K562 (cell line): ENCODE results near the gene RGS13.

Experiments used
- KLF13 ChIP-seq: fragments of 450-650 bp; IDR thresholded peaks from 2 replicates; pipeline ENCODE4 v1.6.1; 2016; ENCODE audit warnings: missing genetic modification characterization, low read depth, mild to moderate bottlenecking, missing compliant biosample characterization, moderate library complexity, borderline replicate concordance
- ZNF561 ChIP-seq: fragments of 450-650 bp; formaldehyde crosslinking; conservative IDR thresholded peaks from 2 replicates; pipeline ENCODE4 v1.4.0; 2020; ENCODE audit warnings: mild to moderate bottlenecking, moderate library complexity

- TF ChIP-seq ZNF561 (no peak), KLF13 (tag) (no peak)
Measured at GRCh38 chr1:192632641-192633532, 3.1 kb upstream of the RGS13 start.
